GM21786 (cell line): Measurements from ENCODE around the gene CTSH.
A peak's percentile ranks its signal among the peaks of the same experiment; 100 is the strongest.
"Not testable (repeated sequence)": the region's sequence is repeated elsewhere in the genome, so short reads cannot be mapped to it uniquely, and the experiment has no call there.

Experiments
- ATAC-seq: cut with Tn5 transposase; IDR thresholded peaks from one replicate; pipeline ENCODE4 v1.9.1; 2021; ENCODE audit not compliant: unreplicated experiment

The CTSH gene

GRCh38 chr15:78942741-78943140 lies 2.1 kb downstream of the CTSH start:
- ATAC-seq = no peak

DNA sequence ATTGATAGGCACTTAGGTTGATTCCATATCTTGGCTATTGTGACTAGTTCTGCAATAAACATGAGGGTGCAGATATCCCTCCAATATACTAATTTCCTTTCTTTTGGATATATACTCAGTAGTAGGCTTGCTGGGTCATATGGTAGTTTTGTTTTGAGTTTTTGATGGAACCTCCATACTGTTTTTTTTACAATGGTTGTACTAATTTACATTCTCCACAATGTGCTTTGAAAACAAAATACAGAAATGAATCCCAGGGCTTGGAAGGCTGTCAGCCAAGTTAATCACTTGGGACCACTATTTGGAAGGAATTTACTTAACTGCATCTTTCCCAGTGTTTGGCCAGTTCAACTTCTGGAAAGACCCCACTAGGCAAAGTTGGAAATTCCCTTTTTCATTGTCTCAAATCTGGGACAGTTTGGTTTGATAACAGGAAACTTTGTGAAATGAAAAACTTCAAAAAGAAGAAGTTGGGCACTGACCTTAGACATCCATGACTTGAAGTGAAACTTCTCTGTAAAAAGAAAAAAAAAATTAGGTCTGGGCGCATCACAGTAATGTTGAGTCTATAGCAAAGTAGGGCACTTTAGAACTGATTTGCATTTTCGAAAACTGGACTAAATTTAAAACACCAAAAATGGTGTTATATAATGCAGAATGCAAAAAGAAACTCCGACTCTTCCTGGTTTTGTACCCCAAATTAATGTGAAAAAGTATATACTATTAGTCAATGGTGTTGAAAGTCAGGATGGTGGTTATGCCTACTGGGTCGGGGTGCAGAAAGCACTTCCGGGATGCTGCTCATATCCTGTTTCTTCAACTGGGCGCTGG lies 6.0 kb downstream of the CTSH start:
- peak; percentile 74 for ATAC-seq

- ATAC-seq = no peak
Observed at GRCh38 chr15:78937132-78937739, 7.6 kb downstream of the CTSH start.

GRCh38 chr15:78934655-78935023 lies 10.2 kb downstream of the CTSH start:
- ATAC-seq = no peak

DNA sequence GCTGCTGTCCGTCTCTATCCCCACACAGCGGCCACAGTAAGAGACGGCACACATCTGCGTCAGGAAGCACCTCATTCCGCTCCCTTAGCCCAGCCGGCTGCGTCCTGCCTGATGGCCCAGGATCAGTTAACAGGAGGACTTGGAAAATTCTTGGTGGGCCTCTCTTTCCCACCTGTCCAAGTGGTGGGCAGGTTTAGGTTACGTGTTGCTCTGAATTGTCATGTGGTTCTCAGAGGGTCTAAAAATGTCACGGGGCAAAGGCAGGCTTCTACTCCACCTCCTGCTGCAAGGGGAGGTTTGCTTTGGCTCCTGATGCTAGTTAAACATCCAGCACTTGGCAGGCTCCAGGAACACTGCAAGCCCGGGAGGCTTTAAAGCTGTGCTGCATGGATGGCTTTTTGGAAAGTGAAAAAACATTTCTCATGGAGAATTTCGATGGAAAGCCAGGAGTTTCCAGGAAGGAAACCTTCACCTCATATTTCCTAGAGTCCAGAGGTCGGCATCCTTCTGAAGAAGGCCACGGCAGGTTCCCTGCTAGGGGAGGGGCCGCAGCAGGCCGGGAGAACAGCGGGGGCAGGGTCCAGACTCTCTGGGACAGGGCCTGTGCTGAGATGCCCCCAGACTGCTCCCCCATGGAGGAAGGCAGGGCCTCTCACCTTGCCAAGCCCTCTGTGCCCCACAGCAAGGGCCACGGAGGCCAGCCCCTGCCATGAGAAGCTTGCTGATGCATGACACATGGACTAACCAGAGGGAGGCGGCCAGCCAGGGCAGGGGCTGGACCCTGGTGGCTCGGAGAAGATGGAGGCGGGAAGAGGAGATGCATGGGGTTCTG lies 10.8 kb downstream of the CTSH start:
- no peak for ATAC-seq

GRCh38 chr15:78933187-78933822 lies 11.5 kb downstream of the CTSH start:
- ATAC-seq = no peak

GRCh38 chr15:78932258-78932808 lies 12.5 kb downstream of the CTSH start:
- no peak for ATAC-seq

- ATAC-seq = no peak
Observed at GRCh38 chr15:78931439-78932257, 13.2 kb downstream of the CTSH start.

GRCh38 chr15:78930577-78931388 lies 14.1 kb downstream of the CTSH start:
- ATAC-seq = no peak

- ATAC-seq = no peak
Observed at GRCh38 chr15:78929536-78930264, 15.1 kb downstream of the CTSH start.

- ATAC-seq = no peak
Observed at GRCh38 chr15:78928616-78929093, 16.2 kb downstream of the CTSH start.

GRCh38 chr15:78928176-78928575 lies 16.7 kb downstream of the CTSH start:
- ATAC-seq = not testable (repeated sequence)

DNA sequence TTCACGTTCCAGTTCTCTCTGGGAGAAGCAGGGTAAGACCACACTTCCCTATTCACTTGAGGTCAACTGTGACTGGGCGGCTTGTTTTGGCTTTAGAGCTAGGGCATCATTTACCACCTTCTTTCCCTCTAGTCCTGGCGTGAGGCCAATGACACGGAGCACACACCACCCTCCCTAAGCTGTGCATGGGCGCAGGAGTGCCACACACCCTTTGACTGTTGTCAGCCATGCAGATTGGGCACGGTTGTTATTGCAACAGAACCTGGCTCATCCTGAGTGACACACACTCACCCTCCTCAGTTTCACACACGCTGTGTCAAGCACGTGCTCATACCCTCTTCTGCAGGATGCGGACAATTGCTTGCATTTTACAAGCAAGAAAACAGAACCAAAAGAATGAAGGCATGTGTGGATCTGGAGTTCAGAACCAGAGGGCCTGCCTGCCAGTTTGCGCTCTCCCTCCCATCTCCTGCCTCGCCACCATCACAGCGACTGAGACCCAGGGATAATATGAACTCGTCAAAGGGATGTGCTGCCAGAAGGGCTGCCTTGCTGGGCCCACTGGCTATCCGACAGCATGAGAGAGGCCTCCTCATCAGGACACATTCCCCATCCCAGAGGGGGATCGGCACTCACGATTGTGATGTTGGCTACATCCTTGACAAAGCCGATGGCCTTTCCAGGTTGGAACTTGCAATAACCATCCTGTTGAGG lies 17.6 kb downstream of the CTSH start:
- no peak for ATAC-seq

DNA sequence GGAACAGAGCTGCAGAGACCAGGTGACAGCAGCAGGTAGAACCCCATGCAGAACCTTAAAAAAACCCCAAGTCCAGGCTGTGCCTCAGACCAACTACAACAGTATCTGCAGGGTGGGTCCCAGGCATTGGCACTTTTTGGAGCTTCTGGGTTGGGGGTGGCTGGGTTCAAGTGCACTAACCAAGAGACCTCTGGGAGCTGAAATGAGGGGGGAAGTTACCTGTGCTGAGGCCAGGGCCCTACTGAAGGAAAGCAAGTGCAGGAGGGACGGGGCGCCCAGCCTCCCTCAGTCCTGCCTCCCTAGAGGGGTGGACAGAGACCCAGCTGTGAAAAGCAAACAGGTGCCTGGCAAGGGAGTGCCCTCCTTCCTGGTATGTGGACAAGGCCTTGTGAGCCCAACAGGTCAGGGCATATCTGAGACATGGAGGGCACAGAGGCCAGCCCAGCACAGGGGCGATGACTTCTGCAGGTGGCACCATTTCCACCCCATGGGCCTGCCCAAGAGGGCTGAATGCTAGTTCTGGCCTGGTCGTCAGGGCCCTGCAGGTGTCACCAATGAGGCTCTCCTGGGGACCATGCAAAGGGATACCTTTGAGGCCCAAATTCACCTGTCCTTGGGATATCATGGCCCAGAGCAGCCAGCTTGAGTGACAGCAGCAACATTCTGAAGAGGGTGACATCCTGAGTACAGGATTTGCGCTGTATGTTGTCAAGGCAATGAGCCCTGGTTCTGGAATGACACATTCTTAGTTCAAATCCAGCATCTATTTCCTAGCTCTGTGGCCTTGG lies 18.7 kb downstream of the CTSH start:
- ATAC-seq = no peak

DNA sequence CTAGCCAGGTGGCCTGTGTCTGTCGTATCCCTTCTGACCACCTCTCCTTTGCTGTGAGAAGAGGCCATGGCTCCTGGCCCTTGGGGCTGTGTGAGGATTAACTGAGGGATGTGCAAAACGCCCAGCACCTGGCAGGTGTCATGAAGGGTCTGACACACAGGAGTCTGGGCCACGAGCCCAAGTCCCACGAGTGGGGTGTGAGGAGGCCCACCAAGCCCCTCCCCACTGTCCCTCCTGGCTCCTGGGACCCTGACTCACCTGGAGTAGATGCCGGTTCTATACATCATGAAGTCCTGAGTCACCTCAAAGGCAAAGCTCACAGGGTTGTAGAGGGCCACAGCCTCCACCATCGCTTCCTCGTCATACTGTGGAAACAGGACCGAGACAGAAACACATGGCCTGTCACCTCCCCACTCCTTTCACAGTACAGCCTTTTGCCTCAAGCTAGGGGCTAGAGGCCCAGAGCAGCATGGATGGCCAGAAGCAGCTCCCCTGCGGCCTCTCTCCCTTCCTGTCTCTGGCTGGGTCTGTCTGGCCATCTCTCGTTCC lies 19.7 kb downstream of the CTSH start:
- no peak for ATAC-seq

DNA sequence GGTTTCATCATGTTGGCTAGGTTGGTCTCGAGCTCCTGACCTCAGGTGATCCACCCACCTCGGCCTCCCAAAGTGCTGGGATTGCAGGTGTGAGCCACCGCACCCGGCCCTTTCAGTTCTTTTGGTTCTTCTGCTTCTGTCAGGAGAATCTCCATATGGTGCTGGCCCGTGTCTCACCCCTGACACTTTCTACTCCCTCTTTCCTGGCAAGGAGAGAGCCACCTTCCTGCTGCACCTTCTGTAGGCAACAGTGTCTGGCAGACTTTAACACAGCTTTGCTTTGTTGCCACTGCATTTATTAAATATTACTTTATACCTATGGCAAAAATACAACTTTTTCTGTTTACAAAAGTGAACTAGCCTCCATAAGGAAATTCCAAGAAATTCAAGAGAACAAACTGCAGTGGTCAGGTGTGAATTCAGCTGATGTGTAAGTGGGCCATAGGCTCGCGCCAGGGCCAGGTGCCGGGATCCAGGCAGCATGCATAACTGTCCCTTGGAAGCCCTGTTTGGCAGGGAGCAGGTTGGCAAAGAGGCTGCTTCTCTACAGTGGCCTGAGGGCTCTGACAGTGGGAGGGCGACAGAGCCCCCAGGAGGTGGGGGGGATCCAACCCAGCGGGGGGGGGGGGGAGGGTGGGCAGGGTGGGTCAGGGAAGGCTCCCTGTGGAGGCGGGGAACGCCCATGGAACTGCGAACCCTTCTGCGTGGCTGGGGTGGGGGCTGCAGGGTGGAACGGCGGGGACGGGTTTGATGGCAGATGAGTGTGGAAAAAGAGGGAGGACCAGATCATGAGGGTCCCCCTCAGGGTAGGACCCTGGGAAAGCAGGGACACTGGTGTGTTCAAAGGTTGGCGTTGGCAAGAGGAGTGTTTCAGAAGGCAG lies 21.1 kb downstream of the CTSH start:
- ATAC-seq = no peak
